Fibroblast of lung (primary cell): ENCODE results near the gene HLA-DMA. TPM values are rescaled to one million over a fixed set of nuclear protein-coding genes. Genes with fewer than 3 reads are reported as not detected.

ENCODE experiments used
- DNase-seq, 2 donors: peaks; one replicate each; pipeline versions ENCODE4 v3.0.0 to v3.0.0-alpha.2; 2010; ENCODE audit warnings: low read depth in 2 of 2
- H2AFZ ChIP-seq: 2 replicates; pipeline ENCODE4 v1.5.1; 2012; ENCODE audit warnings: low read length, control low read depth, inconsistent platforms
- H3K27ac ChIP-seq: 2 replicates; pipeline ENCODE4 v1.5.1; 2011; ENCODE audit warnings: low read length, control low read depth; ENCODE audit not compliant: insufficient read depth
- H3K27me3 ChIP-seq: 2 replicates; pipeline ENCODE4 v1.5.1; 2011; ENCODE audit warnings: mild to moderate bottlenecking, low read length; ENCODE audit not compliant: control insufficient read depth, insufficient read depth
- H3K36me3 ChIP-seq: 2 replicates; pipeline ENCODE4 v1.5.1; 2011; ENCODE audit warnings: low read length; ENCODE audit not compliant: control insufficient read depth, insufficient read depth
- H3K4me1 ChIP-seq: 2 replicates; pipeline ENCODE4 v1.5.1; 2011; ENCODE audit warnings: low read length; ENCODE audit not compliant: control insufficient read depth, insufficient read depth; ENCODE audit errors: extremely low read depth
- H3K4me2 ChIP-seq: 2 replicates; pipeline ENCODE4 v1.5.1; 2011; ENCODE audit warnings: low read length, control low read depth; ENCODE audit not compliant: insufficient read depth; ENCODE audit errors: extremely low read depth
- H3K4me3 ChIP-seq, 4 experiments: fragments of 200-600 bp in 1 of 4; sonication (generic) in 1 of 4; replicated peaks in 1 of 4; 2 replicates each; pipeline ENCODE4 v1.5.1; 2011 to 2016; ENCODE audit warnings: low read length in 4 of 4, low read depth in 3 of 4, mild to moderate bottlenecking in 3 of 4, control low read depth in 2 of 4, inconsistent platforms in 1 of 4, mixed read lengths in 1 of 4; ENCODE audit not compliant: insufficient read depth in 1 of 4; ENCODE audit errors: control extremely low read depth in 1 of 4
- H3K79me2 ChIP-seq: 2 replicates; pipeline ENCODE4 v1.5.1; 2012; ENCODE audit warnings: mild to moderate bottlenecking, low read length, inconsistent platforms; ENCODE audit not compliant: control insufficient read depth, insufficient read depth
- H3K9ac ChIP-seq: 2 replicates; pipeline ENCODE4 v1.5.1; 2011; ENCODE audit warnings: mild to moderate bottlenecking, low read length, control low read depth; ENCODE audit not compliant: insufficient read depth
- H3K9me3 ChIP-seq: 2 replicates; pipeline ENCODE4 v1.5.1; 2012; ENCODE audit warnings: low read depth, low read length; ENCODE audit not compliant: control insufficient read depth, insufficient read depth
- H4K20me1 ChIP-seq: 2 replicates; pipeline ENCODE4 v1.5.1; 2011; ENCODE audit warnings: low read length; ENCODE audit not compliant: control insufficient read depth, insufficient read depth; ENCODE audit errors: extremely low read depth
- CTCF ChIP-seq, 2 donors: IDR thresholded peaks in 1 of 2; conservative IDR thresholded peaks in 1 of 2; 1 replicate in 1 of 2; 2 replicates in 1 of 2; pipeline ENCODE4 v1.5.1; 2011 to 2012; ENCODE audit warnings: low read length in 2 of 2, control low read depth in 1 of 2, inconsistent platforms in 1 of 2, low read depth in 1 of 2, mild to moderate bottlenecking in 1 of 2
- EZH2 ChIP-seq: IDR thresholded peaks from 2 replicates; pipeline ENCODE4 v1.5.1; 2012; ENCODE audit warnings: low read length, control low read depth, mild to moderate bottlenecking; ENCODE audit errors: missing control alignments
- polyA plus RNA-seq, 2 donors: library from polyadenylated mRNA; depleted of rRNA in 1 of 2; stranded (reverse) in 1 of 2; unstranded in 1 of 2; fragments of >200 nt; gene quantifications; 2 replicates each; pipeline ENCODE4 v1.2.1, GENCODE V29; 2011 to 2012; ENCODE audit warnings: missing spikeins in 1 of 2
- total RNA-seq: library from RNA; depleted of rRNA; stranded (reverse); fragments of >200 nt; gene quantifications from 2 replicates; pipeline ENCODE4 v1.2.1, GENCODE V29; 2014

HLA-DMA gene
- total and polyA plus RNA-seq, 2 donors (not counting 1 experiment from before 2014, with no cell fraction given) = 7.1 to 12.1 TPM

GRCh38 chr6:32933661-32934085, 19.2 kb downstream of the HLA-DMA start:
- no peak overlapping the region for H2AFZ ChIP-seq

GRCh38 chr6:32932132-32932868, 20.6 kb downstream of the HLA-DMA start:
- H3K4me2 ChIP-seq = no peak overlapping the region
- no peaks in the 10 kb centered on the region for H3K9me3 ChIP-seq
- H3K4me3 ChIP-seq = no peak overlapping the region
- H3K27me3 ChIP-seq = peaks cover 18% of the 10 kb centered on the region
- no peak overlapping the region for H2AFZ ChIP-seq
- no peak overlapping the region for H3K27ac ChIP-seq
- H4K20me1 ChIP-seq = no peaks in the 10 kb centered on the region
- H3K36me3 ChIP-seq = no peaks in the 10 kb centered on the region
- peak; percentile 21 to 55 for DNase-seq
- no peaks in the 10 kb centered on the region for H3K4me1 ChIP-seq
- no peak overlapping the region for H3K9ac ChIP-seq
- TF ChIP-seq EZH2 (no peak), CTCF (conservative IDR thresholded peaks at IDR 0.05 in 1 of 2, IDR thresholded peaks at IDR 0.05 in 1 of 2; ENCODE audit: low read depth in 1 of 2, low read length in 2 of 2) (no peak)
- H3K79me2 ChIP-seq = no peaks in the 10 kb centered on the region

More at GRCh38 chr6:32933661-32934085, 19.2 kb downstream of the HLA-DMA start:
- no peak overlapping the region for H3K4me2 ChIP-seq
- no peaks in the 10 kb centered on the region for H3K36me3 ChIP-seq
- no peak overlapping the region for H3K9ac ChIP-seq
- H3K9me3 ChIP-seq = no peaks in the 10 kb centered on the region
- H3K4me1 ChIP-seq = no peaks in the 10 kb centered on the region
- no peak for TF ChIP-seq EZH2
- TF ChIP-seq CTCF (conservative IDR thresholded peaks at IDR 0.05 in 1 of 2, IDR thresholded peaks at IDR 0.05 in 1 of 2; ENCODE audit: low read depth in 1 of 2, low read length in 2 of 2) = peak; percentile 77 to 84
- no peak overlapping the region for H3K27ac ChIP-seq
- peaks cover 26% of the 10 kb centered on the region for H3K27me3 ChIP-seq
- H4K20me1 ChIP-seq = no peaks in the 10 kb centered on the region
- DNase-seq = peak; percentile 58 to 82
- H3K4me3 ChIP-seq = no peak overlapping the region
- H3K79me2 ChIP-seq = no peaks in the 10 kb centered on the region

GRCh38 chr6:32931211-32931610, 21.7 kb downstream of the HLA-DMA start:
- no peak overlapping the region for H3K27ac ChIP-seq
- no peaks in the 10 kb centered on the region for H3K36me3 ChIP-seq
- H4K20me1 ChIP-seq = no peaks in the 10 kb centered on the region
- H3K9me3 ChIP-seq = no peaks in the 10 kb centered on the region
- H3K27me3 ChIP-seq = peaks cover 8% of the 10 kb centered on the region
- no peaks in the 10 kb centered on the region for H3K4me1 ChIP-seq
- TF ChIP-seq EZH2 (no peak), CTCF (conservative IDR thresholded peaks at IDR 0.05 in 1 of 2, IDR thresholded peaks at IDR 0.05 in 1 of 2; ENCODE audit: low read depth in 1 of 2, low read length in 2 of 2) (no peak)
- H3K79me2 ChIP-seq = no peaks in the 10 kb centered on the region
- H3K4me3 ChIP-seq = no peak overlapping the region
- no peak overlapping the region for H3K9ac ChIP-seq
- DNase-seq = no peak
- H3K4me2 ChIP-seq = no peak overlapping the region
- H2AFZ ChIP-seq = no peak overlapping the region
